K562 (cell line): Measurements from ENCODE around the gene PRPF39. TPM values are rescaled to one million over a fixed set of nuclear protein-coding genes. Genes with fewer than 3 reads are reported as not detected.

ENCODE experiments used
- ATAC-seq: fragments of 200-7000 bp; cut with Tn5 transposase; 3 replicates; pipeline ENCODE4 v1.9.1; 2020; ENCODE audit warnings: moderate library complexity
- BruUV-seq: library from RNA; stranded (reverse); fragments of 400-500 nt; replicated peaks from 2 replicates; lab custom pipeline; 2021; lab: Mats Ljungman, UMichigan
- CTCF ChIA-PET: fragments of 300-600 bp; formaldehyde crosslinking; extraction: SDS; loops from one replicate; lab custom pipeline; 2021; ENCODE audit warnings: low intra/inter-chr PET ratio; lab: Yijun Ruan, JAX
- POLR2A ChIA-PET: fragments of 300-600, 350-650 bp; sonication (Branson Sonifier 250); formaldehyde crosslinking; extraction: SDS; loops from one replicate; lab custom pipeline; 2021; ENCODE audit warnings: antibody characterized with exemption, inconsistent platforms; lab: Yijun Ruan, JAX
- DNase-seq, 4 experiments: peaks; one replicate each; pipeline versions ENCODE4 v3.0.0 to v3.0.0-alpha.2; 2011 to 2018; ENCODE audit warnings: low spot score in 3 of 4, mixed read lengths in 3 of 4; ENCODE audit errors: extremely low read depth in 1 of 4
- FAIRE-seq: peaks from 2 replicates; lab custom pipeline; 2011; peaks lifted over from hg19 to GRCh38; lab: Jason Lieb, UNC
- H2AFZ ChIP-seq: 2 replicates; pipeline ENCODE4 v1.6.0; 2011; ENCODE audit warnings: low read depth, low read length, control low read depth, inconsistent platforms
- H3K27ac ChIP-seq: fragments of 200-600 bp; 3 replicates; pipeline ENCODE4 v1.8.0; 2011; ENCODE audit warnings: low read depth, mild to moderate bottlenecking, control low read depth, inconsistent platforms, low read length, moderate library complexity, mixed read lengths; ENCODE audit errors: extremely low read depth
- H3K27me3 ChIP-seq, 2 experiments: fragments of 300-600 bp in 1 of 2; 2 replicates in 1 of 2; 3 replicates in 1 of 2; pipeline versions ENCODE4 v1.6.0 to v1.8.0; 2011; ENCODE audit warnings: inconsistent platforms in 2 of 2, low read length in 2 of 2, mild to moderate bottlenecking in 1 of 2, mixed read lengths in 1 of 2, moderate library complexity in 1 of 2; ENCODE audit not compliant: control insufficient read depth in 2 of 2, insufficient read depth in 2 of 2
- H3K36me3 ChIP-seq: fragments of 300-600 bp; 3 replicates; pipeline ENCODE4 v1.8.0; 2011; ENCODE audit warnings: mild to moderate bottlenecking, low read length, inconsistent platforms; ENCODE audit not compliant: control insufficient read depth, insufficient read depth
- H3K4me1 ChIP-seq, 2 experiments: fragments of 200-600 bp in 1 of 2; replicated peaks in 1 of 2; 2 replicates in 1 of 2; 3 replicates in 1 of 2; pipeline versions ENCODE4 v1.5.1 to v1.8.0; 2011; ENCODE audit warnings: inconsistent platforms in 2 of 2, low read length in 2 of 2, mild to moderate bottlenecking in 1 of 2, mixed read lengths in 1 of 2, moderate library complexity in 1 of 2; ENCODE audit not compliant: control insufficient read depth in 2 of 2, insufficient read depth in 2 of 2
- H3K4me2 ChIP-seq: 2 replicates; pipeline ENCODE4 v1.6.1; 2011; ENCODE audit warnings: low read length, control low read depth, inconsistent platforms, mixed read lengths; ENCODE audit not compliant: insufficient read depth
- H3K4me3 ChIP-seq: fragments of 200-600 bp; sonication (generic), shearing (Covaris generic); 2 replicates; pipeline ENCODE4 v1.5.1; 2016; ENCODE audit warnings: control low read depth, inconsistent platforms
- H3K79me2 ChIP-seq: fragments of 200-600 bp; 3 replicates; pipeline ENCODE4 v1.8.0; 2011; ENCODE audit warnings: low read length, inconsistent platforms; ENCODE audit not compliant: control insufficient read depth, insufficient read depth
- H3K9ac ChIP-seq, 2 experiments: 2 replicates each; pipeline versions ENCODE4 v1.6.0 to v1.6.1; 2011; ENCODE audit warnings: low read depth in 2 of 2, low read length in 2 of 2, control low read depth in 1 of 2, inconsistent platforms in 1 of 2, mild to moderate bottlenecking in 1 of 2, mixed read lengths in 1 of 2; ENCODE audit not compliant: insufficient read depth in 1 of 2
- H3K9me1 ChIP-seq: one replicate; pipeline ENCODE4 v1.6.0; 2011; ENCODE audit warnings: inconsistent platforms, mild to moderate bottlenecking, low read length, moderate library complexity; ENCODE audit not compliant: control insufficient read depth, insufficient read depth
- H3K9me3 ChIP-seq: replicated peaks from 2 replicates; pipeline ENCODE4 v1.5.1; 2011; ENCODE audit warnings: low read depth, low read length, inconsistent platforms; ENCODE audit not compliant: control insufficient read depth, insufficient read depth
- H4K20me1 ChIP-seq: replicated peaks from 2 replicates; pipeline ENCODE4 v1.6.1; 2011; ENCODE audit warnings: low read length, inconsistent platforms, mixed read lengths; ENCODE audit not compliant: control insufficient read depth, insufficient read depth
- HDAC1 ChIP-seq, 2 experiments: fragments of 450-650 bp; IDR thresholded peaks; 2 replicates each; pipeline ENCODE4 v1.6.1; 2016 to 2017; ENCODE audit warnings: inconsistent platforms in 1 of 2, mild to moderate bottlenecking in 1 of 2, moderate library complexity in 1 of 2
- HOMEZ ChIP-seq: fragments of 250-450 bp; sonication (Bioruptor Pico); IDR thresholded peaks from 2 replicates; pipeline ENCODE4 v1.4.0; 2020; ENCODE audit warnings: mild to moderate bottlenecking, moderate library complexity
- LARP7 ChIP-seq: fragments of 450-650 bp; IDR thresholded peaks from 2 replicates; pipeline ENCODE4 v1.6.1; 2016
- MBD1 ChIP-seq: fragments of 250-450 bp; sonication (Bioruptor Pico); IDR thresholded peaks from 2 replicates; pipeline ENCODE4 v1.8.0; 2022; ENCODE audit warnings: inconsistent platforms
- PHTF2 ChIP-seq: fragments of 250-450 bp; sonication (Bioruptor Pico); IDR thresholded peaks from 2 replicates; pipeline ENCODE4 v1.5.0; 2021; ENCODE audit warnings: mild to moderate bottlenecking
- WGBS: fragments of 100-300 bp; shearing (Covaris generic); methylation state at CpG from one replicate; pipeline ENCODE4 v1.1.6; 2016; ENCODE audit warnings: low coverage, mixed read lengths; ENCODE audit not compliant: insufficient coverage; ENCODE audit errors: missing lambda C conversion rate; 5-methylcytosine and 5-hydroxymethylcytosine counted together
- in situ Hi-C: fragments of 300-500 bp; cut with MboI; formaldehyde crosslinking; loops from 4 replicates; pipeline ENCODE4 v1.15.0; 2018; ENCODE audit warnings: inconsistent platforms, mixed read lengths
- intact Hi-C: fragments of 100-400 bp; cut with micrococcal nuclease; formaldehyde crosslinking; loops from 2 replicates; pipeline ENCODE4 v1.14.2; 2022
- polyA plus RNA-seq, 8 experiments: library from polyadenylated mRNA; depleted of rRNA in 4 of 8; stranded (reverse) in 5 of 8; unstranded in 3 of 8; fragments of >200 nt; fragmentation: Nextera tagmentation in 2 of 8; fragmentation: Illumina TruSeq in 1 of 8; extraction: Ambion mirVana in 2 of 8; extraction: Trizol in 1 of 8; gene quantifications; 2 replicates each; pipeline versions ENCODE4 v1.2.1 to v1.2.3, GENCODE V29; 2011 to 2014; ENCODE audit warnings: inconsistent platforms in 1 of 8, missing spikeins in 1 of 8
- total RNA-seq, 7 experiments: library from RNA; depleted of rRNA in 6 of 7; stranded (reverse); fragments of >200 nt in 6 of 7; fragmentation: Illumina TruSeq in 2 of 7; extraction: Trizol in 2 of 7; gene quantifications; 2 replicates each; pipeline versions ENCODE4 v1.2.1 to v1.2.3, GENCODE V29; 2011 to 2021; ENCODE audit warnings: low replicate concordance in 1 of 7
- TF ChIP-seq, protein P1 (sequence below): fragments of 250-450 bp; sonication (Bioruptor Pico); IDR thresholded peaks from 2 replicates; pipeline ENCODE4 v1.8.0; 2022; ENCODE audit warnings: inconsistent platforms, mild to moderate bottlenecking, moderate library complexity, borderline replicate concordance

Gene PRPF39
- total and polyA plus RNA-seq, 9 of the 15 experiments (the other 6 are each of a cell fraction or from before 2014, with no cell fraction given) = 13.3 to 50.4 (median 24.8) TPM

- Histone ChIP-seq H3K4me3 (no peak overlapping the region), H3K27me3 (no peaks in the 10 kb centered on the region), H3K9ac (no peak overlapping the region), H3K9me3 (no peaks in the 10 kb centered on the region), H3K4me2 (no peak overlapping the region), H4K20me1 (no peaks in the 10 kb centered on the region), H3K9me1 (no peaks in the 10 kb centered on the region), H3K36me3 (peaks cover 15% of the 10 kb centered on the region; the same call in 1 of the 3 replicates), H3K27ac (no peak overlapping the region), H2AFZ (no peak overlapping the region), H3K79me2 (no peaks in the 10 kb centered on the region), H3K4me1 (no peaks in the 10 kb centered on the region)
- intact Hi-C loops = no loop called here
- FAIRE-seq (no peak), DNase-seq (no peak), ATAC-seq (no peak)
- ChIA-PET POLR2A (no interaction called here), CTCF (no interaction called here)
- in situ Hi-C loops = no loop called here
- TF ChIP-seq PHTF2 (CRISPR knock-in tag) (no peak), HDAC1 (IDR thresholded peaks at IDR 0.05) (no peak), MBD1 (CRISPR knock-in tag) (no peak), LARP7 (no peak), HOMEZ (no peak)
- TF ChIP-seq, protein P1, sequence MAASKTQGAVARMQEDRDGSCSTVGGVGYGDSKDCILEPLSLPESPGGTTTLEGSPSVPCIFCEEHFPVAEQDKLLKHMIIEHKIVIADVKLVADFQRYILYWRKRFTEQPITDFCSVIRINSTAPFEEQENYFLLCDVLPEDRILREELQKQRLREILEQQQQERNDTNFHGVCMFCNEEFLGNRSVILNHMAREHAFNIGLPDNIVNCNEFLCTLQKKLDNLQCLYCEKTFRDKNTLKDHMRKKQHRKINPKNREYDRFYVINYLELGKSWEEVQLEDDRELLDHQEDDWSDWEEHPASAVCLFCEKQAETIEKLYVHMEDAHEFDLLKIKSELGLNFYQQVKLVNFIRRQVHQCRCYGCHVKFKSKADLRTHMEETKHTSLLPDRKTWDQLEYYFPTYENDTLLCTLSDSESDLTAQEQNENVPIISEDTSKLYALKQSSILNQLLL (CRISPR knock-in tag) = no peak
- BruUV-seq = no TSS peak
- WGBS = 83% methylated on average over 1 of the region's 2 CpGs
Observed at GRCh38 chr14:45048385-45048784, 35.5 kb upstream of the PRPF39 start.
